COLO829 (cell line): ENCODE data around the gene RNF220.

Source experiments
- DNase-seq: peaks from one replicate; pipeline ENCODE4 v3.0.0; 2012; ENCODE audit warnings: low spot score

The RNF220 gene

GRCh38 chr1:44636688-44637598 lies 231.9 kb downstream of the RNF220 start:
- DNase-seq, result no peak

- DNase-seq, result no peak
Measured at GRCh38 chr1:44637702-44638411, 232.8 kb downstream of the RNF220 start.

- no peak for DNase-seq
Measured at GRCh38 chr1:44640200-44640853, 235.3 kb downstream of the RNF220 start.

DNA sequence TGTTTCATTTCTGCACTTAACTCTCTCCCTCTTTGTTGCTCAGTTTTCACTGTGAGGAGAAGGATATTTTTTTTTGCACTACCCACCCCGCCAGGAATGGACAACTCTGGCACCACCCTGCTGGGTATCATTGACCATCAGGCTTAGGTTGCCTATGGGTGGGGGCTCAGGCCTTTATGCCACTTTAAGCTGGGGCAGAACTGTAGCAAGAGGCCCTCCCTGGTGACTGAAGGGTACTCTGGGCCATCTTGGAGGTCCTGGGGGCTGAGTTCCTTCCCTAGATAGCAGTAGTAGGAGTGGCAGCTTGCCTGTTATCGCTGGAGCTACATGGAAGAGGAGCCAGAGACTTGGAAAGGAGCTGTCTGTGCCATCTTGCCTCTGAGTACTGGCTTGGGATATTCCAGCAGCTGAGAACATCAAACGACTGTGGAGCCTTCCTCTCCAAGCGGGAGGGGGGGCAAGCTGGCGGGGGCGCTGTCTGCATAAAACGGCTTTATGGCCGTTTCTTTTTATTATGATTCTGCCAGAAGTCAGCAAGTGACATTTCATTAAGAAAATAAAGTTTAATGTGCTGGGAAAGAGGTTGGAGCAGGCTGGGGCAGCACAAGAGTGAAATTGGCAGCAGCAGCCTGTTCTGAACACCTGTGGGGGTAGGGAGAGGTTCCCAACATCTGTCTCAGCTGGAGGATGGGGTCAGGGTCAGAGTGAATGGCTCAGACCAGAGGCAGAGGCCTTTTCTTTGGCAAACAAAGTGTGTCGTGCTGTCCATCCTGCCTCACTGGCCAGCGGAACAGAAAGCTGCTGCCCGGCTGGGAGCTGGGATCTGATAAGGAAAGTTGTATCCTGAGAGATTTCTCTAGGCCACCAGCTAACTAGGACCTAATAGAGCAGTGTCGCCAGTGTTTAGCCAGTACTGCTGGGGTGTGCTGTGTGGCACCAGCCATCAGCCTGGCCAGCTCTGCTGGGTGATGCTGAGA lies 236.4 kb downstream of the RNF220 start:
- no peak for DNase-seq

- no peak for DNase-seq
Measured at GRCh38 chr1:44642255-44642654, 237.2 kb downstream of the RNF220 start.

DNA sequence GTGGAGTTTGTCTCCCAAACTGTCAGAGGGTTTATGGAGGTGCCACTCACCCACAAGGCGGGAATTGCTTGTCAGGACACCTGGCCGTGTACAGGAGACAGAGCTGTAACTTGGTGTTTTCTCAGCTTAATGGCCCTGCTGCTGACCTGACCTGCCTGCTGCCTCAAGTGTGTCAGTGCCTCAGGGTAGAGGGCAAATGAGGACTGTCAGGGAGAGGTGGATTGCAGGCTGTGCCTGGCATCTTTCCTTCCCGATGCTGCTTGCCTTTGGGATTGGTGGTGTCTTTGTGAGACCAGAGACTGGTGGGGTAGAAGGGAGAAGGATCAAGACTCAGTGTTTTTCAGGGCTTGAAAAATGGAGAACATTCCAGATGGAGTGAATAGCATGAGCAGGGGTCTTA lies 237.9 kb downstream of the RNF220 start:
- no peak for DNase-seq

DNA sequence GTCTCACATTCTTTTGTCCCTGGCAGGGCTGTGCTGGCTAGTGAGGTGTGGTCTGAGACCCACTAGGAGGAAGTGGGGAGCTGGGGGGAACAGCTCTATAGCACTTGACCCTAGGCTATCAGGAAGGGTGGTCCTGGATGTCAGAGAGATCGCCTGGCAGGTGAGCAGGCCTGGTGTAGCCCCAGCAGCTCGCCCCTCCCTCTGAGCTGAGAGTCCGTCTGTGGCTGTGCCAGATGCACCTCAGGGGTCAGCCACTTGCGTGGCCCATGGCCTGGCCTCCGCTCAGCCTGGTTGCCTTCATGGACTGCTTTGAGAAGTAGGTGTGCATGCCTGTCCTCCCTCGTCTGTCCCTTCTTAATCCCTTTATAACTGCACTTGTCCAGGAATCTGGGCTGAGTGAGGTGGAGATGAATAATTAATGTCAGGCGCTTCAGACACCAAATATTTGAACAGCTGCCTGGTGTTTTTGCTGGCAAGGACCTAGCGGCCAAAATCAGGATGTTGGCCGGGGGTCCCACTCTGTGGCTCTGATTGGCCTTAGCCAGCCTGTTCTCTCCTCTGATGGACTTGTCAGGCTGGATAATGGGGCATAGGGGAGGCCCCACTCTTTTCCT lies 238.8 kb downstream of the RNF220 start:
- DNase-seq, result no peak

DNA sequence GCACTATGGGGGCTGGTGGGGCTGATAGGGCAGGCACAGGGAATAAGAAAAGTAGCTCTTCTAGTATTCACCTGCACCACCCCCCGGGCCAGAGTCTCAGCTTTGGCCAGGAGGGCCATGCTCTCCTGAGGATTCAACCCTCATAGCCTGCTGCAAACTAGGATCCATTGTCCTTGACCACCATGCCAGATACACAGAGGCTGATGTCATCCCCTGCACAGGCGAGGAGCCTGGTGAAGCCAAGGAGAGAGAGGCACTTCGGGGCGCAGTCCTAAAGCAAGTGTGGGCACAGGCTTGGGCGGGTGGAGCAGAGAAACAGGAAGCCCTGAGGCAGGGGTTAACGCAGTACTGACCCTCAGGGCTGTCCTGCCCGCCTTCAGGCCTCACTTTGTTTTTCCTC lies 239.8 kb downstream of the RNF220 start:
- no peak for DNase-seq

- no peak for DNase-seq
Measured at GRCh38 chr1:44645476-44646244, 240.6 kb downstream of the RNF220 start.

- DNase-seq, result no peak
Measured at GRCh38 chr1:44646261-44647110, 241.4 kb downstream of the RNF220 start.

GRCh38 chr1:44647896-44648295 lies 242.8 kb downstream of the RNF220 start:
- DNase-seq, result no peak

DNA sequence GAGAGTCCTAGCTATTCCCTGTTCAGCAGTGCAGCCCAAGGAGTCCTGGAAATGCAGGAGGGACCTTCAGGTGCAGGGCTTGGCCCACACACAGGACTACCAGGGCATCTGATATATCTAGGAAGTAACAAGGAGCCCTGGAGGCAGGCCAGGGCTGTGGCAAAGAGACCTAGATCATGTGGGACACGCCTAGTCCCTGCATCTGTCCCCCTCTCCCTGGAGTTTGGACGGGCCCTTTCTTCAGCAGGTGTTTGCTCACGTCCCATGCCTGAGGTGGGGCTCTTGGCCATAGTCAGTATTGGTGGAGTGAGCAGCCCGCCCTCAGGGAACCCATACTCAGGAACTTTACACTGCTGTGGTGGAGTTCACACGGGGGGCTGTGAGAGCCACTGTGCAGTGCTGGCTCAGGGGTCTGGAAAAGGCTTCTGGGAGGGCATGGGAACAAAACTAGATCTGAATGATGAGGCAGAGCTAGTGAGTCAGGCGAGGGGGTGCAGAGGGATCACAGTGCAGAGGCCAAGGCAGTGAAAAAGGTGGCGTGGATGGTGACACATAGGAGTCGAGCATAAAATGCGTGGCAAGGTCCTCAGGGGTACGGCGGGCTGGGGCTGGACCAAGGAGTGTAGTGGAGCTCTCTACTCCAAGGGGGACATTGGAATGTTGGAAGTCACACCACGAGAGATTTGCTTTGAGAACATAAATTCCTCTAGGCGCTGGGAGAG lies 243.6 kb downstream of the RNF220 start:
- DNase-seq, result no peak

DNA sequence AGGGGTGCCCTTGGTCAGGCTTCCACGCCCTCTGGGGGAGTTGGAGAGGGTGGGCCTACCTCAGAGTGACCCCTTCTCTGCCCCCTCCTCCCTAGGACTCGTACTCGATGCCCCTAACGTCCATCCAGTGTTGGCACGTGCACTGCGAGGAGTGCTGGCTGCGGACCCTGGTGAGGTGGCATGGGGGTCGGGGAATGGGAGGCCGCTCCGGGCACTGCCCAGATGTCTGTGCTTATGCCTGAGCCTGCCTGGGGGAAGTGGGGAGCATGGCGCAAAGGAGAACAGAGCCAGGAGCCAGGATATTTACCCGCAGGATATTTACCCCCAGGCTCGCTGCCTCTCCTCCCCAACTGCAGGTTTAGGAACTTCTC lies 244.7 kb downstream of the RNF220 start:
- no peak for DNase-seq

GRCh38 chr1:44650159-44650831 lies 245.2 kb downstream of the RNF220 start:
- DNase-seq, result no peak

- no peak for DNase-seq
Measured at GRCh38 chr1:44651069-44651468, 246.0 kb downstream of the RNF220 start.

DNA sequence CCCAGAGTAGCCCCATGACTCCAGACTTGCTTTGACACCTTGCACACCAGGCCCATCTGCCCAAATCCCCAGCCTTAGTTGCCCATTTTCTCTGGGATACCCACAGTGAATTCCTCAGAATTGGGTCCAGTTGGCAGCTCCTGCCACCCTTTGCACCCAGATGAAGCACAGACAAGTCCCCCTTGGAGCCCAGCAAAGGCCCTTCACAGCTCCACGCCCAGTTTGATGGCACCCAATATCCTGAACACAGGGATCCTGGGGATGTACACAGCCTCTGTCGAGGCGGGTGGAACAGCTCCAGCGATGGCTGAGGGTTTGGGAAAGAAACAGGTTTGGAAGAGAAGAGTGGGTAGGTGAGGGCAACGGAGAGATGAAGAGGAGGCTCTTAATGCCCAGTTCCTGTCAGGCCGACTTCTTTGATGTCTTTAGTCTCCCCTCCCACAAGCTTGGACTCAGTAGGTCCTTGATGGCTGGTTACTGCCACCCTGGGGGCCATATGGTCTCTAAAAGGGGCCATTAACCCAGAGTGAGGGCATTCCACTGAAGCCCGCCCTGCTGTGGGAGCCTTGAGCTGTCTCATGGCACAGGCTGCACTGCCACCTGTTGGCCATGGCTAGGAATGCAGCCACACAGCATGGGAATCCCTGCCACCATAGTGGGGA lies 247.5 kb downstream of the RNF220 start:
- DNase-seq, result peak; percentile 60

- no peak for DNase-seq
Measured at GRCh38 chr1:44653107-44653964, 248.3 kb downstream of the RNF220 start.
